A673 (cell line): ENCODE measurements around the gene HOXB8.

Source experiments
- EZH2 ChIP-seq: fragments of 200-600 bp; sonication (generic); IDR thresholded peaks from 2 replicates; pipeline ENCODE4 v1.6.1; 2017; ENCODE audit warnings: borderline replicate concordance, low read depth, mild to moderate bottlenecking, mixed read lengths, antibody characterized with exemption, low read length; ENCODE audit not compliant: poor library complexity, severe bottlenecking
- TF ChIP-seq, protein P1 (sequence below): fragments of 300-800, 200-600 bp; sonication (generic); conservative IDR thresholded peaks from 2 replicates; pipeline ENCODE4 v1.5.1; 2017; ENCODE audit warnings: low read depth, mild to moderate bottlenecking, antibody characterized with exemption, low read length, moderate library complexity, mixed read lengths

DNA sequence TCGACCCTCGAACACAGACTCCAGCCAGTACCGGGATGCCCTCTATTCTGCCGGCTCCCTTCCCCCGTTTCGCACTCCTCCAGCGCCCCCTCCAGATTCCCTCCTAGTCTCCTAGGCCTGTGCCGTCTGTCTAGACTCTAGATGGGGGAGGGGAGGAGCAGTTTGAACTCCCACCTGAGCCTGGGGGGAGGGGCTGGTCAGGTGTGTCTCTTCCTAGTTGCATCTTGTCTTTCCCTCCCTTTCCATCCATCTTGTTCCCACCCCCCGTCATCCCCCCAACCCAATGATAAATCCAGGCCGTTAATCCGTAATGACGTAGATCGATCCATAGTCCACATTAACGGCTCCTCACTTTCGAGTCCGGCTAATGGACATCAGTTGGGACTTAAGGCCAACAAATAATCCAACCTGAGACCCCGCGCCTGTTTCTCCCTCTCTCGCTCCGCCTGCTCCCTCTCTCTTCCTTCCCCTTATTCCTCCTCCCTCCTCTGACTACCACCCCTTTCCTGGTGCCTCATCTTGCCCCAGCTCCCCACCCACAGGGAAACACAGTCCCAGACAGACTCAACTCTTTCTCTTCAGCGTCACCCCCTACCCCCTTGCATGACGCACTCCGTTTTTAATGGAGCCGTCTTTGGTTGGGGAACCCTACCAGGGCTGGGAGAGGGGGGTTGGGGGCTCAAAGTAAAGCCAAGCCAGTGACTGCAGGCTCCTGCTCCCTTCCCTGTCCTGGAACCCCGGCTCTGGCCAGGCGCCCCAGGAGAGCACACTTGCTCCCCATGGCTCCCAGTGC, 18.2 kb downstream of the HOXB8 start:
- TF ChIP-seq, protein P1, sequence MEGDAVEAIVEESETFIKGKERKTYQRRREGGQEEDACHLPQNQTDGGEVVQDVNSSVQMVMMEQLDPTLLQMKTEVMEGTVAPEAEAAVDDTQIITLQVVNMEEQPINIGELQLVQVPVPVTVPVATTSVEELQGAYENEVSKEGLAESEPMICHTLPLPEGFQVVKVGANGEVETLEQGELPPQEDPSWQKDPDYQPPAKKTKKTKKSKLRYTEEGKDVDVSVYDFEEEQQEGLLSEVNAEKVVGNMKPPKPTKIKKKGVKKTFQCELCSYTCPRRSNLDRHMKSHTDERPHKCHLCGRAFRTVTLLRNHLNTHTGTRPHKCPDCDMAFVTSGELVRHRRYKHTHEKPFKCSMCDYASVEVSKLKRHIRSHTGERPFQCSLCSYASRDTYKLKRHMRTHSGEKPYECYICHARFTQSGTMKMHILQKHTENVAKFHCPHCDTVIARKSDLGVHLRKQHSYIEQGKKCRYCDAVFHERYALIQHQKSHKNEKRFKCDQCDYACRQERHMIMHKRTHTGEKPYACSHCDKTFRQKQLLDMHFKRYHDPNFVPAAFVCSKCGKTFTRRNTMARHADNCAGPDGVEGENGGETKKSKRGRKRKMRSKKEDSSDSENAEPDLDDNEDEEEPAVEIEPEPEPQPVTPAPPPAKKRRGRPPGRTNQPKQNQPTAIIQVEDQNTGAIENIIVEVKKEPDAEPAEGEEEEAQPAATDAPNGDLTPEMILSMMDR = no peak
- TF ChIP-seq EZH2 = no peak
